Embryonic facial prominence (tissue), 1 donor: ENCODE measurements around the gene C4BPA.

Experiments used
- DNase-seq: peaks from one replicate; pipeline ENCODE4 v3.0.0-alpha.2; 2016; ENCODE audit errors: extremely low spot score

C4BPA gene

GRCh38 chr1:207103892-207104373 lies at the start of gene C4BPA:
TSS of gene C4BPA (plus strand) at chr1:207104233. CDS start at chr1:207113026, 8,793 bp downstream.
- no peak for DNase-seq

GRCh38 chr1:207054491-207054890 lies 49.5 kb upstream of the C4BPA start:
- no peak for DNase-seq

GRCh38 chr1:207055386-207056001 lies 48.5 kb upstream of the C4BPA start:
- no peak for DNase-seq

- no peak for DNase-seq
Measured at GRCh38 chr1:207056673-207057072, 47.4 kb upstream of the C4BPA start.

- no peak for DNase-seq
Measured at GRCh38 chr1:207058252-207058651, 45.8 kb upstream of the C4BPA start.

GRCh38 chr1:207058878-207059867 lies 44.9 kb upstream of the C4BPA start:
- DNase-seq = no peak

- DNase-seq = no peak
Measured at GRCh38 chr1:207059881-207060280, 44.2 kb upstream of the C4BPA start.

GRCh38 chr1:207060596-207060995 lies 43.4 kb upstream of the C4BPA start:
- DNase-seq = no peak

- DNase-seq = no peak
Measured at GRCh38 chr1:207062058-207062457, 42.0 kb upstream of the C4BPA start.

- no peak for DNase-seq
Measured at GRCh38 chr1:207063014-207063413, 41.0 kb upstream of the C4BPA start.

- DNase-seq = no peak
Measured at GRCh38 chr1:207064561-207064960, 39.5 kb upstream of the C4BPA start.

GRCh38 chr1:207067185-207067584 lies 36.8 kb upstream of the C4BPA start:
- DNase-seq = no peak

- no peak for DNase-seq
Measured at GRCh38 chr1:207067665-207068064, 36.4 kb upstream of the C4BPA start.

GRCh38 chr1:207069061-207069460 lies 35.0 kb upstream of the C4BPA start:
- no peak for DNase-seq

- no peak for DNase-seq
Measured at GRCh38 chr1:207069858-207070506, 34.1 kb upstream of the C4BPA start.

GRCh38 chr1:207070811-207071210 lies 33.2 kb upstream of the C4BPA start:
- DNase-seq = no peak

GRCh38 chr1:207071426-207071825 lies 32.6 kb upstream of the C4BPA start:
- no peak for DNase-seq

- DNase-seq = no peak
Measured at GRCh38 chr1:207072233-207072632, 31.8 kb upstream of the C4BPA start.

- no peak for DNase-seq
Measured at GRCh38 chr1:207073906-207074820, 29.9 kb upstream of the C4BPA start.

- DNase-seq = no peak
Measured at GRCh38 chr1:207076181-207076955, 27.7 kb upstream of the C4BPA start.
